ENCODE results near the gene DYRK4.
"Not testable (repeated sequence)": the region's sequence is repeated elsewhere in the genome, so short reads cannot be mapped to it uniquely, and the experiment has no call there.

Gene DYRK4

GRCh38 chr12:4562034-4562657 is at the start of gene DYRK4:
Gene DYRK4 (plus strand): TSS chr12:4562208. CDS start chr12:4562246, 38 bp downstream.
- peak in 1 of 3 experiments; percentile 10 for DNase-seq (ENCODE audit: low read depth in 3 of 3)

GRCh38 chr12:4518106-4518728 is 43.8 kb upstream of the DYRK4 start:
- DNase-seq (ENCODE audit: low read depth in 3 of 3): no peak

GRCh38 chr12:4523443-4523842 is 38.6 kb upstream of the DYRK4 start:
- not testable (repeated sequence) for DNase-seq (ENCODE audit: low read depth in 3 of 3)

- no peak for DNase-seq (ENCODE audit: low read depth in 3 of 3)
Measured at GRCh38 chr12:4526923-4527546, 35.0 kb upstream of the DYRK4 start.

GRCh38 chr12:4530160-4530559 is 31.8 kb upstream of the DYRK4 start:
- DNase-seq (ENCODE audit: low read depth in 3 of 3): no peak

- no peak for DNase-seq (ENCODE audit: low read depth in 3 of 3)
Measured at GRCh38 chr12:4530982-4531586, 30.9 kb upstream of the DYRK4 start.

- no peak for DNase-seq (ENCODE audit: low read depth in 3 of 3)
Measured at GRCh38 chr12:4535092-4535491, 26.9 kb upstream of the DYRK4 start.

- DNase-seq (ENCODE audit: low read depth in 3 of 3): no peak
Measured at GRCh38 chr12:4535871-4536270, 26.1 kb upstream of the DYRK4 start.

GRCh38 chr12:4538207-4539160 is 23.5 kb upstream of the DYRK4 start, which contains the start of gene RAD51AP1:
Gene RAD51AP1 (plus strand): TSS chr12:4538890. CDS start chr12:4538940, 50 bp downstream.
- peak; percentile 91 to 94 (median 93) for DNase-seq (ENCODE audit: low read depth in 3 of 3)

GRCh38 chr12:4539167-4539870 is 22.7 kb upstream of the DYRK4 start:
- no peak for DNase-seq (ENCODE audit: low read depth in 3 of 3)

GRCh38 chr12:4540170-4540569 is 21.8 kb upstream of the DYRK4 start:
- DNase-seq (ENCODE audit: low read depth in 3 of 3): no peak

- no peak for DNase-seq (ENCODE audit: low read depth in 3 of 3)
Measured at GRCh38 chr12:4540638-4541037, 21.4 kb upstream of the DYRK4 start.

- no peak for DNase-seq (ENCODE audit: low read depth in 3 of 3)
Measured at GRCh38 chr12:4545195-4545594, 16.8 kb upstream of the DYRK4 start.

GRCh38 chr12:4552191-4552590 is 9.8 kb upstream of the DYRK4 start:
- no peak for DNase-seq (ENCODE audit: low read depth in 3 of 3)

GRCh38 chr12:4553943-4554342 is 8.1 kb upstream of the DYRK4 start:
- DNase-seq (ENCODE audit: low read depth in 3 of 3): no peak

GRCh38 chr12:4555804-4556203 is 6.2 kb upstream of the DYRK4 start:
- no peak for DNase-seq (ENCODE audit: low read depth in 3 of 3)

- DNase-seq (ENCODE audit: low read depth in 3 of 3): no peak
Measured at GRCh38 chr12:4556735-4557530, 5.1 kb upstream of the DYRK4 start.

GRCh38 chr12:4557586-4557985 is 4.4 kb upstream of the DYRK4 start:
- DNase-seq (ENCODE audit: low read depth in 3 of 3): no peak

- no peak for DNase-seq (ENCODE audit: low read depth in 3 of 3)
Measured at GRCh38 chr12:4558171-4558570, 3.8 kb upstream of the DYRK4 start.

GRCh38 chr12:4563336-4563735 is 1.3 kb downstream of the DYRK4 start:
- DNase-seq (ENCODE audit: low read depth in 3 of 3): no peak
